Gastroesophageal sphincter (tissue), 4 donors: Measurements from ENCODE around the gene CGN. TPM values are rescaled to one million over a fixed set of nuclear protein-coding genes. Genes with fewer than 3 reads are reported as not detected.
A peak's percentile ranks its signal among the peaks of the same experiment; 100 is the strongest.

Experiments used
- ATAC-seq: fragments of 150-250 bp; one replicate; pipeline ENCODE4 v1.9.1; 2016; ENCODE audit warnings: mild to moderate bottlenecking, moderate library complexity
- H3K27ac ChIP-seq, 4 donors: fragments of 200-600 bp; sonication (generic) in 3 of 4; 1 replicate in 3 of 4; 2 replicates in 1 of 4; pipeline ENCODE4 v1.5.1; 2016 to 2019
- H3K27me3 ChIP-seq: fragments of 200-600 bp; sonication (generic); one replicate; pipeline ENCODE4 v1.5.1; 2019
- H3K36me3 ChIP-seq, 2 donors: fragments of 200-600 bp; sonication (generic); one replicate each; pipeline ENCODE4 v1.5.1; 2019; ENCODE audit warnings: control low read depth in 1 of 2
- H3K4me1 ChIP-seq, 3 donors: fragments of 200-600 bp; sonication (generic); 1 replicate in 2 of 3; 2 replicates in 1 of 3; pipeline ENCODE4 v1.5.1; 2016 to 2019; ENCODE audit warnings: control low read depth in 2 of 3
- H3K4me3 ChIP-seq, 2 donors: fragments of 200-600 bp; sonication (generic); one replicate each; pipeline ENCODE4 v1.5.1; 2019; ENCODE audit warnings: mild to moderate bottlenecking in 1 of 2, moderate library complexity in 1 of 2
- H3K9me3 ChIP-seq, 3 donors: fragments of 200-600 bp; sonication (generic); one replicate each; pipeline ENCODE4 v1.5.1; 2017 to 2019; ENCODE audit warnings: control low read depth in 2 of 3
- EP300 ChIP-seq: sonication (generic); formaldehyde crosslinking; IDR thresholded peaks from one replicate; pipeline ENCODE4 v1.6.1; 2017; ENCODE audit warnings: antibody characterized with exemption, mild to moderate bottlenecking
- POLR2A ChIP-seq, 2 donors: fragments of 450-650 bp; IDR thresholded peaks; one replicate each; pipeline ENCODE4 v1.6.1; 2017; ENCODE audit warnings: antibody characterized with exemption in 2 of 2, mild to moderate bottlenecking in 2 of 2, moderate library complexity in 1 of 2
- POLR2AphosphoS5 ChIP-seq: sonication (generic); formaldehyde crosslinking; IDR thresholded peaks from one replicate; pipeline ENCODE4 v1.6.1; 2017; ENCODE audit warnings: antibody characterized with exemption
- WGBS, 2 donors: methylation state at CpG; one replicate each; pipeline ENCODE4 v1.1.5; 2018; ENCODE audit warnings: low coverage in 1 of 2; 5-methylcytosine and 5-hydroxymethylcytosine counted together
- total RNA-seq, 4 donors: library from RNA; depleted of rRNA; stranded (reverse); fragments of >200 nt; gene quantifications; one replicate each; pipeline ENCODE4 v1.1.0, GENCODE V29; 2016
- TF ChIP-seq, protein P1 (sequence below), 4 experiments: fragments of 200-600 bp in 2 of 4; fragments of 450-650 bp in 2 of 4; sonication (generic) in 1 of 4; IDR thresholded peaks; one replicate each; pipeline ENCODE4 v1.5.1; 2017 to 2019; ENCODE audit warnings: antibody characterized with exemption in 4 of 4, mild to moderate bottlenecking in 2 of 4, moderate library complexity in 2 of 4

The CGN gene
- total RNA-seq, 4 donors from 2014 or later = 0.13 to 2.2 (median 0.29) TPM

- TF ChIP-seq, protein P1, sequence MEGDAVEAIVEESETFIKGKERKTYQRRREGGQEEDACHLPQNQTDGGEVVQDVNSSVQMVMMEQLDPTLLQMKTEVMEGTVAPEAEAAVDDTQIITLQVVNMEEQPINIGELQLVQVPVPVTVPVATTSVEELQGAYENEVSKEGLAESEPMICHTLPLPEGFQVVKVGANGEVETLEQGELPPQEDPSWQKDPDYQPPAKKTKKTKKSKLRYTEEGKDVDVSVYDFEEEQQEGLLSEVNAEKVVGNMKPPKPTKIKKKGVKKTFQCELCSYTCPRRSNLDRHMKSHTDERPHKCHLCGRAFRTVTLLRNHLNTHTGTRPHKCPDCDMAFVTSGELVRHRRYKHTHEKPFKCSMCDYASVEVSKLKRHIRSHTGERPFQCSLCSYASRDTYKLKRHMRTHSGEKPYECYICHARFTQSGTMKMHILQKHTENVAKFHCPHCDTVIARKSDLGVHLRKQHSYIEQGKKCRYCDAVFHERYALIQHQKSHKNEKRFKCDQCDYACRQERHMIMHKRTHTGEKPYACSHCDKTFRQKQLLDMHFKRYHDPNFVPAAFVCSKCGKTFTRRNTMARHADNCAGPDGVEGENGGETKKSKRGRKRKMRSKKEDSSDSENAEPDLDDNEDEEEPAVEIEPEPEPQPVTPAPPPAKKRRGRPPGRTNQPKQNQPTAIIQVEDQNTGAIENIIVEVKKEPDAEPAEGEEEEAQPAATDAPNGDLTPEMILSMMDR (IDR thresholded peaks at IDR 0.05) = no peak
- no peak for TF ChIP-seq POLR2AphosphoS5
- no peak for TF ChIP-seq EP300
- H3K4me1 ChIP-seq = peaks cover 0 to 15% (median 0%) of the 10 kb centered on the region in 3 donors
- H3K27ac ChIP-seq = no peak overlapping the region
- WGBS, 2 donors = 32% methylated on average over 4 of the region's 5 CpGs; no CpG with 5 or more reads in 1 of the 2 donors
- no peak for ATAC-seq
- H3K36me3 ChIP-seq = peaks cover 0 to 62% of the 10 kb centered on the region in 2 donors
- H3K4me3 ChIP-seq = no peak overlapping the region
- no peaks in the 10 kb centered on the region for H3K27me3 ChIP-seq
- no peaks in the 10 kb centered on the region for H3K9me3 ChIP-seq
Measured at GRCh38 chr1:151581451-151581850, 70.3 kb downstream of the CGN start.

GRCh38 chr1:151581921-151582320 lies 70.7 kb downstream of the CGN start:
- WGBS, 2 donors = 60% methylated on average over 1 of the region's 1 CpG; no CpG with 5 or more reads in 1 of the 2 donors
- peaks cover 0 to 15% (median 0%) of the 10 kb centered on the region in 3 donors for H3K4me1 ChIP-seq
- ATAC-seq = no peak
- TF ChIP-seq POLR2AphosphoS5 = no peak
- H3K27ac ChIP-seq = no peak overlapping the region
- H3K36me3 ChIP-seq = peaks cover 0 to 57% of the 10 kb centered on the region in 2 donors
- H3K27me3 ChIP-seq = no peaks in the 10 kb centered on the region
- no peak overlapping the region for H3K4me3 ChIP-seq
- no peaks in the 10 kb centered on the region for H3K9me3 ChIP-seq

GRCh38 chr1:151583796-151584195 lies 72.6 kb downstream of the CGN start:
- Histone ChIP-seq H3K4me1 (peaks cover 0 to 15% (median 0%) of the 10 kb centered on the region in 3 donors), H3K27ac (peak overlapping the region in 1 of 4 donors; percentile 14), H3K9me3 (no peaks in the 10 kb centered on the region), H3K27me3 (no peaks in the 10 kb centered on the region), H3K4me3 (no peak overlapping the region), H3K36me3 (peaks cover 0 to 40% of the 10 kb centered on the region in 2 donors)
- TF ChIP-seq EP300 (no peak), POLR2AphosphoS5 (no peak), POLR2A (IDR thresholded peaks at IDR 0.05) (no peak)
- TF ChIP-seq, protein P1 (IDR thresholded peaks at IDR 0.05) = no peak
- 29 to 41% methylated on average over 1 to 2 of the region's 2 CpGs for WGBS, 2 donors
- ATAC-seq = no peak

DNA sequence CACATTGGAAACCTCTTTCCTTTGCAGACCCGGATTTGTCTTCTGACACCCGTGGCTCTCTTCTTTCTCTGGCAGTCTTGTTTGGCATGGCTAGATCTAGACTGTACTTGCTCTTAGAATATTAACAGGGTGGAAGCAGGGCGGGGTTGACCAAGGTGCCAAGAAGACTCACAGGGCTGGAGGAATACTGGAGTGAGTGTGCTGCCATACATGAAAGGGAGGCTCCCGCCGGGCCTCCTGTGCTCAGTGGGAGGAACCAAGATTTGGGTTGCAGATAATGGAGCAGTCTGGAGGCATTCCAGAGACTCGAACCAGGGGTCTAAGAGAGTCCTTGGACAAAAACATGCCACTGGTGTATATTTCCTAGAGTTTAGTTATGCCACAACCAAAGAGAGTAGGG lies 73.1 kb downstream of the CGN start:
- H3K36me3 ChIP-seq = peaks cover 0 to 35% of the 10 kb centered on the region in 2 donors
- H3K27ac ChIP-seq = peak overlapping the region in 1 of 4 donors; percentile 14

DNA sequence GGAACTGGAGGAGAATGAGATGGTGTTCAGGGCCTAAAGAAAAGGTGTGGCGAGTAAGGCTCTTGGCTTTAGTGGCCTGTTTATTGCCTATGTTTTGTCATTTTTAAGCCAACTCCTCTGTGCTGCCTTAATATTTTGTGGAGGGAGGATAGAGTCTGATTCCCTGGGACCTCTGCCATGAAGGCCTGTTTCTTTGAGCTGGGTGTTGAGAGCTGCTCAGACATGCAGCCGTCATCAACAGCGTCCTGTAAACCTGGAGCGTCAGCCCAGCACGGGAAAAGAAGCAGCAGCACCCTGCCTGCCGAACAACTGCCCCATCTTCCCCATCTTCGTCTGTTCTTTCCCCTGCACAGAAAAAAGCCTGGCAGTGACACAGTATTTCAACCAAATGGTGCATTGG lies 73.6 kb downstream of the CGN start:
- TF ChIP-seq, protein P1 (IDR thresholded peaks at IDR 0.05) = no peak
- no peak for TF ChIP-seq EP300
- TF ChIP-seq POLR2AphosphoS5 = no peak
- no peak for TF ChIP-seq POLR2A (IDR thresholded peaks at IDR 0.05)
- peaks cover 0 to 15% (median 0%) of the 10 kb centered on the region in 3 donors for H3K4me1 ChIP-seq
- no peaks in the 10 kb centered on the region for H3K9me3 ChIP-seq
- 37 to 58% methylated on average over 5 to 7 of the region's 7 CpGs for WGBS, 2 donors
- H3K27me3 ChIP-seq = no peaks in the 10 kb centered on the region
- peaks cover 0 to 30% of the 10 kb centered on the region in 2 donors for H3K36me3 ChIP-seq
- no peak overlapping the region for H3K4me3 ChIP-seq
- no peak for ATAC-seq
- H3K27ac ChIP-seq = peak overlapping the region in 2 of 4 donors; percentile 14 to 16

More for the DNA sequence above, 73.1 kb downstream of the CGN start:
- TF ChIP-seq, protein P1 (IDR thresholded peaks at IDR 0.05) = no peak
- no peak for TF ChIP-seq POLR2AphosphoS5
- TF ChIP-seq POLR2A (IDR thresholded peaks at IDR 0.05) = no peak
- TF ChIP-seq EP300 = no peak
- Histone ChIP-seq H3K4me1 (peaks cover 0 to 15% (median 0%) of the 10 kb centered on the region in 3 donors), H3K27me3 (no peaks in the 10 kb centered on the region), H3K9me3 (no peaks in the 10 kb centered on the region), H3K4me3 (no peak overlapping the region)
- no peak for ATAC-seq
- 60% methylated on average over 1 to 3 of the region's 6 CpGs for WGBS, 2 donors
